Tibial nerve (tissue), 4 donors: ENCODE measurements around the gene ANKRD17.

Experiments
- CTCF ChIP-seq, 5 experiments: fragments of 200-600 bp in 3 of 5; fragments of 450-650 bp in 2 of 5; sonication (generic) in 3 of 5; IDR thresholded peaks; one replicate each; pipeline ENCODE4 v1.5.1; 2016 to 2019; ENCODE audit warnings: antibody characterized with exemption in 5 of 5, mild to moderate bottlenecking in 3 of 5, moderate library complexity in 2 of 5
- EP300 ChIP-seq, 2 donors: sonication (generic); formaldehyde crosslinking; IDR thresholded peaks; one replicate each; pipeline ENCODE4 v1.6.1; 2017; ENCODE audit warnings: antibody characterized with exemption in 2 of 2, mild to moderate bottlenecking in 1 of 2
- POLR2A ChIP-seq, 2 donors: fragments of 450-650 bp; IDR thresholded peaks; one replicate each; pipeline ENCODE4 v1.6.1; 2017; ENCODE audit warnings: antibody characterized with exemption in 2 of 2, mild to moderate bottlenecking in 2 of 2, moderate library complexity in 2 of 2

GRCh38 chr4:73258436-73258685, 237 bp downstream of the ANKRD17 start:
- TF ChIP-seq CTCF (IDR thresholded peaks at IDR 0.05) (peak in 3 of 5 experiments; percentile 10 to 35 (median 11)), EP300 (IDR thresholded peaks at IDR 0.05) (no peak), POLR2A (IDR thresholded peaks at IDR 0.05) (no peak)
